Measurements from ENCODE around the gene IQGAP1.

DNA sequence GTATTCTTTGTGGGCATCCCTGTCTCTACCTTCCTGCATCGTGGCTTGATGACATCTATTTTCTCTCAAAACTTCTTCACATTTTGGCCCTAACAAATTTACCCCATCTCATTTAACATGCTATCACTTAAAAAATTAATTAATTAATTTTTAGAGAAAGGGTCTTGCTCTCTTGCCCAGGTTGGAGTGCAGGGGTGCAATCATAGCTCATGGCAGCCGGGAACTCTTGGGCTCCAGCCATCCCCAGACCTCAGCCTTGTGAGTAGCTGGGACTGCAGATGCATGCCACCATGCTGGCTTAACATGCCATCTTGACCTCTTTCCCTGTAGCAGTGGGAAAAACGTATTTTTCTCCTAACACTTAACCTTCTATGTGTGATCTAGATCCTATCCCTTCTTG is 20.6 kb downstream of the IQGAP1 start:
- TF ChIP-seq CTCF (IDR thresholded peaks at IDR 0.05): no peak
- TF ChIP-seq ZNF263 (CRISPR knock-in tag; IDR thresholded peaks at IDR 0.05; ENCODE audit: low read depth): no peak
- no peak for TF ChIP-seq FOXP1 (CRISPR knock-in tag; IDR thresholded peaks at IDR 0.05; ENCODE audit: borderline replicate concordance)
- TF ChIP-seq E2F4 (CRISPR knock-in tag; IDR thresholded peaks at IDR 0.05; ENCODE audit: borderline replicate concordance, low read depth): no peak
- no peak for TF ChIP-seq ATF6 (CRISPR knock-in tag; IDR thresholded peaks at IDR 0.05)
- TF ChIP-seq ZNF121 (CRISPR knock-in tag; IDR thresholded peaks at IDR 0.05): 0 out of 2 replicates have a peak, but pooled peaks have one; percentile 42
- TF ChIP-seq ATF3 (CRISPR knock-in tag; conservative IDR thresholded peaks at IDR 0.05): no peak
- no peak for TF ChIP-seq TP53 (CRISPR knock-in tag; IDR thresholded peaks at IDR 0.05)

Data from WTC11 (cell line).